Adrenal gland (tissue), 12 donors: Measurements from ENCODE around the gene ITPR3. TPM values are rescaled to one million over a fixed set of nuclear protein-coding genes. Genes with fewer than 3 reads are reported as not detected.

Experiments used
- DNase-seq, 7 donors: peaks; one replicate each; pipeline ENCODE4 v3.0.0-alpha.2; 2019 to 2020
- H3K27ac ChIP-seq, 5 donors: fragments of 200-600 bp; sonication (generic) in 4 of 5; 1 replicate in 3 of 5; 2 replicates in 2 of 5; pipeline versions ENCODE4 v1.5.1 to v1.8.0; 2016 to 2020; ENCODE audit warnings: mild to moderate bottlenecking in 1 of 5
- H3K27me3 ChIP-seq: fragments of 200-600 bp; 2 replicates; pipeline ENCODE4 v1.8.0; 2021
- H3K36me3 ChIP-seq, 2 donors: fragments of 200-600 bp; replicated peaks in 1 of 2; 1 replicate in 1 of 2; 2 replicates in 1 of 2; pipeline versions ENCODE4 v1.5.1 to v1.8.0; 2018 to 2022
- H3K4me1 ChIP-seq, 2 donors: fragments of 200-600 bp; replicated peaks in 1 of 2; 1 replicate in 1 of 2; 2 replicates in 1 of 2; pipeline versions ENCODE4 v1.5.1 to v1.8.0; 2018 to 2021
- H3K4me3 ChIP-seq, 4 donors: fragments of 200-600 bp; sonication (generic) in 3 of 4; one replicate each; pipeline ENCODE4 v1.5.1; 2016 to 2018
- H3K9me3 ChIP-seq, 3 donors: fragments of 200-600 bp; sonication (generic) in 1 of 3; replicated peaks in 1 of 3; 1 replicate in 2 of 3; 2 replicates in 1 of 3; pipeline versions ENCODE4 v1.5.1 to v1.8.0; 2016 to 2021
- CTCF ChIP-seq, 6 experiments: fragments of 450-650 bp in 4 of 6; fragments of 200-600 bp in 2 of 6; sonication (generic) in 1 of 6; IDR thresholded peaks; 1 replicate in 5 of 6; 2 replicates in 1 of 6; pipeline versions ENCODE4 v1.5.1 to v1.8.0; 2016 to 2021; ENCODE audit warnings: antibody characterized with exemption in 6 of 6, mild to moderate bottlenecking in 2 of 6, moderate library complexity in 1 of 6
- POLR2A ChIP-seq, 2 donors: fragments of 450-650 bp; IDR thresholded peaks; one replicate each; pipeline ENCODE4 v1.6.1; 2017; ENCODE audit warnings: antibody characterized with exemption in 2 of 2, mild to moderate bottlenecking in 2 of 2, moderate library complexity in 1 of 2
- WGBS, 4 donors: extraction: QIAGEN DNeasy Blood & Tissue Kit in 2 of 4; methylation state at CpG; one replicate each; pipeline versions ENCODE4 v1.1.5 to v1.1.7; 2013 to 2017; 5-methylcytosine and 5-hydroxymethylcytosine counted together
- intact Hi-C, 2 donors: fragments of 100-400 bp; cut with DNase I; formaldehyde crosslinking; loops; one replicate each; pipeline versions ENCODE4 v1.14.1 to v1.15.0; 2022 to 2023
- polyA plus RNA-seq, 3 donors: library from polyadenylated mRNA; stranded (reverse); fragments of 200-250 nt in 2 of 3; fragments of 350-450 nt in 1 of 3; fragmentation: Illumina TruSeq in 1 of 3; extraction: RNeasy Lipid Tissue Mini Kit (QIAGEN cat#74804) in 1 of 3; gene quantifications; one replicate each; pipeline ENCODE4 v1.2.3, GENCODE V29; 2013 to 2014
- total RNA-seq, 9 donors: library from RNA; depleted of rRNA in 4 of 9; stranded (reverse); fragments of >200 nt in 4 of 9; fragments of 120-200 nt in 1 of 9; fragmentation: NEBNext Ultra II Directional in 1 of 9; extraction: Animal tissue kit (Norgen Biotek cat#: 25700) in 1 of 9; gene quantifications; one replicate each; pipeline versions ENCODE4 v1.1.0 to v1.2.4, GENCODE V29; 2013 to 2023
- donor health status: healthy with polysubstance abuse.
- donor health status: Bipolar disorder and iron deficiency.
- donor health status: DM: yes; HTN: yes; CAD: no.
- donor health status: DM: no; HTN: no; CAD: no.
- donor health status: DM: no; HTN: no; CAD: no.
- donor health status: DM: yes; HTN: yes; CAD: no.

The ITPR3 gene
- total and polyA plus RNA-seq, 12 donors, result 1.3 to 38.1 (median 23.9) TPM

- H3K4me3 ChIP-seq, result no peak overlapping the region
- peaks cover 0 to 6% of the 10 kb centered on the region in 2 donors for H3K4me1 ChIP-seq
- no peaks in the 10 kb centered on the region for H3K36me3 ChIP-seq
- intact Hi-C loops, result no loop called here
- 65 to 84% (median 71%) methylated on average over 4 to 5 of the region's 5 CpGs for WGBS, 4 donors
- no peaks in the 10 kb centered on the region for H3K27me3 ChIP-seq
- no peak for TF ChIP-seq CTCF (IDR thresholded peaks at IDR 0.05)
- no peaks in the 10 kb centered on the region for H3K9me3 ChIP-seq
- no peak for DNase-seq
- no peak overlapping the region for H3K27ac ChIP-seq
Observed at GRCh38 chr6:33722103-33722623, 101.0 kb downstream of the ITPR3 start.

- Histone ChIP-seq H3K4me3 (no peak overlapping the region), H3K27me3 (no peaks in the 10 kb centered on the region), H3K27ac (no peak overlapping the region), H3K36me3 (no peaks in the 10 kb centered on the region), H3K9me3 (no peaks in the 10 kb centered on the region), H3K4me1 (peaks cover 0 to 6% of the 10 kb centered on the region in 2 donors)
- intact Hi-C loops, result no loop called here
- 38 to 50% (median 43%) methylated on average over 3 of the region's 3 CpGs for WGBS, 4 donors
- DNase-seq, result no peak
- no peak for TF ChIP-seq CTCF (IDR thresholded peaks at IDR 0.05)
- no peak for TF ChIP-seq POLR2A (IDR thresholded peaks at IDR 0.05)
Observed at GRCh38 chr6:33723371-33724085, 102.4 kb downstream of the ITPR3 start.

- Histone ChIP-seq H3K4me1 (peaks cover 0 to 6% of the 10 kb centered on the region in 2 donors), H3K4me3 (no peak overlapping the region), H3K9me3 (no peaks in the 10 kb centered on the region), H3K27me3 (no peaks in the 10 kb centered on the region), H3K27ac (no peak overlapping the region), H3K36me3 (no peaks in the 10 kb centered on the region)
- TF ChIP-seq POLR2A (IDR thresholded peaks at IDR 0.05) (no peak), CTCF (IDR thresholded peaks at IDR 0.05) (no peak)
- intact Hi-C loops, result no loop called here
- no peak for DNase-seq
- 74 to 78% (median 75%) methylated on average over 13 of the region's 13 CpGs for WGBS, 4 donors
Observed at GRCh38 chr6:33724102-33725023, 103.2 kb downstream of the ITPR3 start.

GRCh38 chr6:33725222-33725621 is 104.1 kb downstream of the ITPR3 start:
- intact Hi-C loops, result no loop called here
- Histone ChIP-seq H3K9me3 (no peaks in the 10 kb centered on the region), H3K4me3 (no peak overlapping the region), H3K27me3 (no peaks in the 10 kb centered on the region), H3K4me1 (peaks cover 0 to 6% of the 10 kb centered on the region in 2 donors), H3K36me3 (no peaks in the 10 kb centered on the region), H3K27ac (no peak overlapping the region)
- no peak for DNase-seq
- 86 to 93% (median 89%) methylated on average over 10 to 14 of the region's 14 CpGs for WGBS, 4 donors
- TF ChIP-seq CTCF (IDR thresholded peaks at IDR 0.05) (no peak), POLR2A (IDR thresholded peaks at IDR 0.05) (no peak)
